Transverse colon (tissue), 4 donors: ENCODE data around the gene LEF1. TPM values are rescaled to one million over a fixed set of nuclear protein-coding genes. Genes with fewer than 3 reads are reported as not detected.

ENCODE experiments used
- DNase-seq: peaks from one replicate; pipeline ENCODE4 v3.0.0-alpha.2; 2019
- H3K27ac ChIP-seq, 4 donors: fragments of 200-600 bp; sonication (generic); 2 replicates each; pipeline ENCODE4 v1.5.1; 2016 to 2018; ENCODE audit warnings: inconsistent platforms in 4 of 4
- H3K27me3 ChIP-seq: fragments of 200-600 bp; sonication (generic); 2 replicates; pipeline ENCODE4 v1.5.1; 2017; ENCODE audit warnings: inconsistent platforms
- H3K36me3 ChIP-seq, 4 donors: fragments of 200-600 bp; sonication (generic); 2 replicates each; pipeline ENCODE4 v1.5.1; 2017 to 2019; ENCODE audit warnings: inconsistent platforms in 4 of 4
- H3K4me1 ChIP-seq, 4 donors: fragments of 200-600 bp; sonication (generic); 2 replicates each; pipeline ENCODE4 v1.5.1; 2017 to 2020; ENCODE audit warnings: inconsistent platforms in 4 of 4
- H3K4me3 ChIP-seq, 4 donors: fragments of 200-600 bp; sonication (generic); 1 replicate in 1 of 4; 2 replicates in 3 of 4; pipeline versions ENCODE4 v1.5.1 to v1.6.1; 2017 to 2019; ENCODE audit warnings: inconsistent platforms in 4 of 4
- H3K9me3 ChIP-seq, 2 donors: fragments of 200-600 bp; sonication (generic); 2 replicates each; pipeline ENCODE4 v1.5.1; 2017 to 2019; ENCODE audit warnings: inconsistent platforms in 2 of 2
- CTCF ChIP-seq, 5 experiments: fragments of 200-600 bp in 3 of 5; fragments of 450-650 bp in 2 of 5; sonication (generic) in 3 of 5; IDR thresholded peaks; 1 replicate in 2 of 5; 2 replicates in 3 of 5; pipeline ENCODE4 v1.5.1; 2016 to 2017; ENCODE audit warnings: antibody characterized with exemption in 5 of 5, inconsistent platforms in 3 of 5, mild to moderate bottlenecking in 2 of 5, moderate library complexity in 1 of 5
- EP300 ChIP-seq: sonication (generic); formaldehyde crosslinking; IDR thresholded peaks from one replicate; pipeline ENCODE4 v1.6.1; 2017; ENCODE audit warnings: antibody characterized with exemption, low read depth
- POLR2A ChIP-seq: fragments of 450-650 bp; IDR thresholded peaks from one replicate; pipeline ENCODE4 v1.6.1; 2016; ENCODE audit warnings: antibody characterized with exemption, mild to moderate bottlenecking, moderate library complexity
- POLR2AphosphoS5 ChIP-seq, 3 donors: sonication (generic); formaldehyde crosslinking; IDR thresholded peaks; one replicate each; pipeline ENCODE4 v1.6.1; 2016; ENCODE audit warnings: antibody characterized with exemption in 3 of 3
- WGBS, 2 donors: methylation state at CpG; one replicate each; pipeline ENCODE4 v1.1.5; 2018; ENCODE audit warnings: low coverage in 1 of 2; 5-methylcytosine and 5-hydroxymethylcytosine counted together
- in situ Hi-C, 4 donors: fragments of 200-750 bp; cut with MboI; loops; one replicate each; pipeline versions ENCODE4 v1.15.0 to v1.15.1; 2017; ENCODE audit warnings: low sequenced_read_pairs in 3 of 4, low pct_ligation_motif_present in 1 of 4, low pct_unique_long_range_greater_than_20kb in 1 of 4
- intact Hi-C: fragments of 100-400 bp; cut with DNase I; formaldehyde crosslinking; loops from one replicate; pipeline ENCODE4 v1.15.1; 2023; ENCODE audit warnings: low total_unique reads
- total RNA-seq, 4 donors: library from RNA; depleted of rRNA; stranded (reverse); fragments of >200 nt; gene quantifications; one replicate each; pipeline ENCODE4 v1.1.0, GENCODE V29; 2016

LEF1 gene
- total RNA-seq, 4 donors from 2014 or later = 1.4 to 29.2 (median 8.7) TPM

- no peaks in the 10 kb centered on the region for H3K9me3 ChIP-seq
- TF ChIP-seq POLR2A = no peak
- TF ChIP-seq EP300 = no peak
- TF ChIP-seq CTCF (IDR thresholded peaks at IDR 0.05) = no peak
- TF ChIP-seq POLR2AphosphoS5 (IDR thresholded peaks at IDR 0.05) = no peak
- intact Hi-C loops (no loop called here), in situ Hi-C loops (no loop called here)
- H3K4me1 ChIP-seq = no peaks in the 10 kb centered on the region
- DNase-seq = no peak
- H3K36me3 ChIP-seq = no peaks in the 10 kb centered on the region
- H3K27me3 ChIP-seq = no peaks in the 10 kb centered on the region
- no peak overlapping the region for H3K4me3 ChIP-seq
- 81% methylated on average over 4 of the region's 4 CpGs; no CpG with 5 or more reads in 1 of the 2 donors for WGBS, 2 donors
- H3K27ac ChIP-seq = no peak overlapping the region
Measured at GRCh38 chr4:108135549-108136209, 33.1 kb downstream of the LEF1 start.

- in situ Hi-C loops = no loop called here
- no peak for TF ChIP-seq POLR2A
- TF ChIP-seq EP300 = no peak
- no peak for TF ChIP-seq POLR2AphosphoS5 (IDR thresholded peaks at IDR 0.05)
- TF ChIP-seq CTCF (IDR thresholded peaks at IDR 0.05) = no peak
- Histone ChIP-seq H3K36me3 (no peaks in the 10 kb centered on the region), H3K27ac (no peak overlapping the region), H3K4me3 (no peak overlapping the region), H3K27me3 (no peaks in the 10 kb centered on the region), H3K4me1 (no peaks in the 10 kb centered on the region), H3K9me3 (no peaks in the 10 kb centered on the region)
- 91 to 100% methylated on average over 1 to 4 of the region's 4 CpGs for WGBS, 2 donors
- DNase-seq = no peak
- intact Hi-C loops = no loop called here
Measured at GRCh38 chr4:108130955-108131354, 37.8 kb downstream of the LEF1 start.

- H3K27me3 ChIP-seq = no peaks in the 10 kb centered on the region
- no peak for TF ChIP-seq POLR2A
- H3K4me3 ChIP-seq = no peak overlapping the region
- H3K36me3 ChIP-seq = no peaks in the 10 kb centered on the region
- in situ Hi-C loops (no loop called here), intact Hi-C loops (no loop called here)
- no peaks in the 10 kb centered on the region for H3K4me1 ChIP-seq
- H3K27ac ChIP-seq = no peak overlapping the region
- no peak for DNase-seq
- no peaks in the 10 kb centered on the region for H3K9me3 ChIP-seq
Measured at GRCh38 chr4:108129196-108129595, 39.5 kb downstream of the LEF1 start.

GRCh38 chr4:108126806-108127205 lies 41.9 kb downstream of the LEF1 start:
- 82 to 90% methylated on average over 3 of the region's 3 CpGs for WGBS, 2 donors
- DNase-seq = no peak
- Histone ChIP-seq H3K27me3 (no peaks in the 10 kb centered on the region), H3K9me3 (no peaks in the 10 kb centered on the region), H3K4me3 (no peak overlapping the region), H3K36me3 (no peaks in the 10 kb centered on the region), H3K27ac (no peak overlapping the region), H3K4me1 (no peaks in the 10 kb centered on the region)
- intact Hi-C loops = no loop called here
- in situ Hi-C loops = no loop called here
- TF ChIP-seq EP300 (no peak), POLR2A (no peak), POLR2AphosphoS5 (IDR thresholded peaks at IDR 0.05) (no peak), CTCF (IDR thresholded peaks at IDR 0.05) (no peak)

- H3K27ac ChIP-seq = no peak overlapping the region
- 85 to 92% methylated on average over 2 of the region's 2 CpGs for WGBS, 2 donors
- no peaks in the 10 kb centered on the region for H3K9me3 ChIP-seq
- H3K4me1 ChIP-seq = no peaks in the 10 kb centered on the region
- H3K27me3 ChIP-seq = no peaks in the 10 kb centered on the region
- TF ChIP-seq POLR2AphosphoS5 (IDR thresholded peaks at IDR 0.05) = no peak
- no peak for TF ChIP-seq CTCF (IDR thresholded peaks at IDR 0.05)
- no peaks in the 10 kb centered on the region for H3K36me3 ChIP-seq
- DNase-seq = no peak
- H3K4me3 ChIP-seq = no peak overlapping the region
- intact Hi-C loops = no loop called here
- in situ Hi-C loops = no loop called here
Measured at GRCh38 chr4:108120789-108121188, 47.9 kb downstream of the LEF1 start.
